BLaER1 treated with 17β-estradiol and CSF1 and Interleukin-3, amounts not matched to agents 10 nM and 100 nM (cell line): ENCODE data around the gene EXOC6B.
"Not testable (repeated sequence)": the region's sequence is repeated elsewhere in the genome, so short reads cannot be mapped to it uniquely, and the experiment has no call there.

Experiments used
- H3K27ac ChIP-seq, 11 experiments: shearing (Covaris generic); formaldehyde crosslinking; 2 replicates each; pipeline ENCODE4 v1.8.1; 2022
- H3K27me3 ChIP-seq, 11 experiments: shearing (Covaris generic); formaldehyde crosslinking; 2 replicates each; pipeline ENCODE4 v1.8.1; 2022
- H3K36me3 ChIP-seq, 11 experiments: shearing (Covaris generic); formaldehyde crosslinking; 2 replicates each; pipeline ENCODE4 v1.8.1; 2022
- H3K4me1 ChIP-seq, 10 experiments: shearing (Covaris generic); formaldehyde crosslinking; 2 replicates each; pipeline ENCODE4 v1.8.1; 2022
- H3K4me2 ChIP-seq, 11 experiments: shearing (Covaris generic); formaldehyde crosslinking; 2 replicates each; pipeline ENCODE4 v1.8.1; 2022
- H3K4me3 ChIP-seq, 10 experiments: shearing (Covaris generic); formaldehyde crosslinking; 2 replicates each; pipeline ENCODE4 v1.8.1; 2022
- H3K9ac ChIP-seq, 11 experiments: shearing (Covaris generic); formaldehyde crosslinking; 2 replicates each; pipeline ENCODE4 v1.8.1; 2022
- H3K9me3 ChIP-seq, 11 experiments: shearing (Covaris generic); formaldehyde crosslinking; replicated peaks in 1 of 11; 2 replicates each; pipeline ENCODE4 v1.8.1; 2022
- H4K20me1 ChIP-seq, 11 experiments: shearing (Covaris generic); formaldehyde crosslinking; 2 replicates each; pipeline ENCODE4 v1.8.1; 2022
- Cebpa-rat ChIP-seq, 11 experiments: shearing (Covaris generic); IDR thresholded peaks; 2 replicates each; pipeline ENCODE4 v1.8.1; 2022

Gene EXOC6B

DNA sequence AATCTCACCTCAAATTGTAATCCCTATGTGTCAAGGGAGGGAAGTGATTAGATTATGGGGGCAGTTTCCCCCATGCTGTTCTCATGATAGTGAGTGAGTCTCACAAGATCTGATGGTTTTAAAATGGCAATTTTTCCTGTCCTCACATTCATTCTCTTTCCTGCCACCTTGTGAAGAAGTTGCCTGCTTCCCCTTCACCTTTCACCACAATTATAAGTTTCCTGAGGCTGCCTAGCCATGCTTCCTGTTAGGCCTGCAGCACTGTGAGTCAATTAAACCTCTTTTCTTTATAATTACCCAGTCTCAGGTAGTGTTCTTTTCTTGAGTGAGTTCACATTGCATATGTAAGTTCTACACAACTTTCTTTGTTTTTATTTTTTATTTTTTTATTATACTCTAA, 271.5 kb downstream of the EXOC6B start:
- peaks cover 7 to 12% (median 9%) of the 10 kb centered on the region in 11 experiments; a peak in 21 of 22 replicates for H3K9me3 ChIP-seq
- H3K27me3 ChIP-seq: no peaks in the 10 kb centered on the region
- no peaks in the 10 kb centered on the region for H4K20me1 ChIP-seq
- H3K27ac ChIP-seq: no peak overlapping the region
- no peak overlapping the region for H3K4me2 ChIP-seq
- H3K36me3 ChIP-seq: peaks cover 0 to 7% (median 0%) of the 10 kb centered on the region in 11 experiments; a peak in 2 of 22 replicates
- no peak for TF ChIP-seq Cebpa-rat (IDR thresholded peaks at IDR 0.05)
- no peaks in the 10 kb centered on the region for H3K4me1 ChIP-seq
- H3K9ac ChIP-seq: no peak overlapping the region
- H3K4me3 ChIP-seq: no peak overlapping the region

DNA sequence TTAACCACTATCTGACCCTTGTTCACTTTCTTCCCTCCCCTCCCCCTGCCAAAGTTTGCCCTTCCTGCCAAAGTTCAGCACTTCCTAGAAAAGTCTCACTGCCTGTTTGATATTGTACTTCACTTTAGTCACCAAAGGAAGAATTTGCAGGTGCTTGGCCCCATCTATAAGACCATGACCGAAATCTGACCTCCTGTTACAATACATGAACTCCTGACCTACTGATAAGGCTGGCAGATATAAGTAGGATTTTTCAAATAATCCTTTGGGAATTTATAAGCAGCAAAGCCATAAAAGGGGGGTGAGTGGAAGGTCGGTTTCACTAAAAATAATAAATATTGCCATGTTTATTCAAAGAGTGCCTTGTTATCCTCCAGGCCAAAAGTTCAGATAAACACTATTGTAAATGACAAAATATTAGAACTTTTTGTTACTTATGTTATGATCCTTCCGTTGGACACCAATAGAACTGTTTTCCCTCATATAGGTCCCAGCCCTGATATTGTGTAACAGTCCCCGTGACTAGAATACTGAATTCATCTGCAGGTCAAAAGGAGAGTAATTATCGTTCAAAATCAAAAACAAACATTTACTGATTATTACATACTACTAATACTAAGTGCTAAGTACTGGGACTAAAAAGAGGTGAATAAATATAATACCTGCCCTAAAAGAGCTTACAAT, 277.6 kb downstream of the EXOC6B start:
- Histone ChIP-seq H3K9ac (no peak overlapping the region), H3K9me3 (no peaks in the 10 kb centered on the region), H3K36me3 (no peaks in the 10 kb centered on the region), H3K4me2 (no peak overlapping the region), H3K4me3 (no peak overlapping the region), H3K27me3 (no peaks in the 10 kb centered on the region), H3K27ac (no peak overlapping the region), H4K20me1 (no peaks in the 10 kb centered on the region), H3K4me1 (no peaks in the 10 kb centered on the region)
- TF ChIP-seq Cebpa-rat (IDR thresholded peaks at IDR 0.05): no peak

DNA sequence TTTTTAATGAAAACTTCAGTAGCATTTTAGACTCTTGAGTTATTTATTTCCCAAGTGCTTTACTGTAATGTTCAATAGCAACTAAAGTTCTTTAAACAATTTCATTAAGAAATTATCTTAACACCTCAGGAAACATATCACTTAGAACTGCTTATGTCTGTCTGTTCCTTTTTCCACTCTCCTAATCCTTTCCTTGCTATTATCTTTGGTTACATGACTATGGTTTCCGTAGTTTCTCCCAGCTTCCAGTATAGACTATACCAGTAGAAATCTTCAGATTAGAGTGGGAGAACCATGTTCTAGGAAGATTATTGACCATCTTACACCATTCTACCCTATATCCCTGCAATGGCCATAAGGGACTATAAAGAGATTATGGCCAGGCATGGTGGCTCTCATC, 280.0 kb downstream of the EXOC6B start:
- H3K27me3 ChIP-seq: no peaks in the 10 kb centered on the region
- H3K9ac ChIP-seq: no peak overlapping the region
- no peaks in the 10 kb centered on the region for H4K20me1 ChIP-seq
- H3K4me1 ChIP-seq: no peaks in the 10 kb centered on the region
- H3K9me3 ChIP-seq: no peaks in the 10 kb centered on the region
- no peak for TF ChIP-seq Cebpa-rat (IDR thresholded peaks at IDR 0.05)
- no peak overlapping the region for H3K4me3 ChIP-seq
- no peak overlapping the region for H3K27ac ChIP-seq
- H3K4me2 ChIP-seq: no peak overlapping the region
- H3K36me3 ChIP-seq: no peaks in the 10 kb centered on the region

DNA sequence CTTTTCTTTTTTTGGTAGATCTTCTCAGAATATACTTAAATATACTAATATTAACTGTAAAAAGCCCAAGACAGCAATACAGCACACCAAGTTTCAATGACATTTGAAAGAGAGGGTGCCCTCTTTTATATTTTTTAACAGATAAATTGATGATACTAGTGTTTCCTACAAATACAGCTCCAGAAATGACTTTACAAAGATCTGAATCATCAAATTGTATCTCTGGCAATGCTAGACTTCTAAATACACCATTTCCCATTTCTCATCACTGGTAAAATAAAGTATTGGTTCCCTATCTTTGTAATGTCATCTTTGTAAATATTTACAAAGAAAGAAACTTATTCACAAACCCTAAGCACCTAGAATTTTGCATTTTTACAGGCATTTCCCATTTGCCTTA, 281.3 kb downstream of the EXOC6B start:
- Histone ChIP-seq H3K9me3 (no peaks in the 10 kb centered on the region), H3K27ac (no peak overlapping the region), H3K36me3 (no peaks in the 10 kb centered on the region), H3K4me1 (no peaks in the 10 kb centered on the region), H3K4me2 (no peak overlapping the region), H4K20me1 (no peaks in the 10 kb centered on the region), H3K4me3 (no peak overlapping the region), H3K27me3 (no peaks in the 10 kb centered on the region), H3K9ac (no peak overlapping the region)
- TF ChIP-seq Cebpa-rat (IDR thresholded peaks at IDR 0.05): no peak

DNA sequence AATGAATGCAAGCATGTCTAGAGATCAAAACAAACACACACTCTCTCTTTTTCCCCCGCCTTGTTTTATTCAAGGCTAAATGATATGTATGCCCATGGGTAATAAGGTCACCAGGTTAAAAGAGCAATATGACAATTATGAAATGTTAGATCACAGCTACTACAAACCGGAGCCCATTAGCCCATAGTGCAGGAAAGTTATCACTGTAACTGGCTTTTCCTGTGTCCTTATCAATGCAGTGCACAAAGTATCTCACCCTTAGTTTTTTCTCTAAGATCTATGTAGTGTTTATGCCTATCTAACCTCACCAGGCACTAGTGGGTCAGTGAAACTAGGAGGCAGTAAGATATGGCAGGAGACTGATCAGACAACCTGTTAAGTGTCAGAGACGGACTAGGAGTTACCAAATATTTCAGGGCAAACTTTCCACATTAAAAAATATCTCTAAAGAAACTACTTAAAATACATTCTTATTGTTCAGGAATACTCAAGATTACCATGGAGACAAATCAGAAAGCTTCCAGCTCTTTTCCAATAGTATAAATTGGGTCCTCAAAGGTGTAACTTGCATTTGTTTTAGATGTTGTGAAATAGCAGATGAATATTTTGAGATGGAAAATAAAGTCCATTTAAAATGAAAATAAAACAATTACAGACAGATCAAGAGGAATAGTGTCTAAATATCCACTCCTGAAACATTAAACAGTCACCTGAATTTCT, 282.2 kb downstream of the EXOC6B start:
- H3K9ac ChIP-seq: no peak overlapping the region
- no peaks in the 10 kb centered on the region for H3K27me3 ChIP-seq
- no peak overlapping the region for H3K27ac ChIP-seq
- no peaks in the 10 kb centered on the region for H3K4me1 ChIP-seq
- H3K4me3 ChIP-seq: no peak overlapping the region
- no peak for TF ChIP-seq Cebpa-rat (IDR thresholded peaks at IDR 0.05)
- H3K4me2 ChIP-seq: no peak overlapping the region
- H3K36me3 ChIP-seq: no peaks in the 10 kb centered on the region
- H3K9me3 ChIP-seq: no peaks in the 10 kb centered on the region
- H4K20me1 ChIP-seq: no peaks in the 10 kb centered on the region

DNA sequence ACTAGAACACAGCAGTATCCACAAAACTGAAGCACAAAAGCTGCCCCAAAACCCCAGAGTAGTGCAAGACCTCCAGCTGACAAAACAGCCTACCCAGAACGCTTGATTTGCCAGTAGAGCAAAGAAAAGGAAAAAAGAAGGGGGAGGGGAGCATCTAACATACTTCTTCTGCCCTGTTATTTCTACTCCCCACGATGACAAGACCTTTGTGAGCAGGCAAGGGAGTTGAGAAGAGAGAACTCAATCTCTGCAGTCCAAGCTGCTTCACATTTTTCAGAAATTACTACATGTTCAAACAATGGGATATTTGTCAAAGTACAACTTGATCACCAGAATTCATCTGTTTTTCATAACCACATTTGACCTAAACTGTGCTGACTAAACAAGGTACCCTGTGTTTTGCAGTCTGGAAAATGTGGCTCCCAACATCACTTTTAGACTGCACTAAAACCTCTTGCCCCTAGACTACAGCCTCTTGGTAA, 286.7 kb downstream of the EXOC6B start:
- Histone ChIP-seq H3K4me3 (no peak overlapping the region), H3K9me3 (no peaks in the 10 kb centered on the region), H4K20me1 (no peaks in the 10 kb centered on the region), H3K27ac (no peak overlapping the region), H3K36me3 (no peaks in the 10 kb centered on the region), H3K4me2 (no peak overlapping the region), H3K27me3 (no peaks in the 10 kb centered on the region), H3K9ac (no peak overlapping the region), H3K4me1 (no peaks in the 10 kb centered on the region)
- no peak for TF ChIP-seq Cebpa-rat (IDR thresholded peaks at IDR 0.05)

DNA sequence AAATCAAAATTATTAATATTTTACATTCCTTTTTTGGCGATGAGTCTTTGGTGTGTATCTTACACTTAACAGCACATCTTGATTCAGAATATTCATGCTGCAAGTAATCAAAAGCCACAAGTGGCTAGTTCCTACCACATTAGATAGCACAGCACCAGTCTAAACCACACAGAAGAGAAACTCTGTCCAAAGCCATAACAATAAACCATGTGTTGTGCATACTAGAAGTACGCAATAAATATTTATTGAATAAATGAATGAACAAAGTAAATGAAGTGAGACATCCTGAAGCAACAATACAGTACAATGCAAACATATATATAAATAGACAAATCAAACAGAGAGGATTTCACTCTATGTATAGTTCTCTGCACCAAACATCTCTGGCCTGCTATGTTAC, 287.3 kb downstream of the EXOC6B start:
- Histone ChIP-seq H3K4me2 (no peak overlapping the region), H3K27ac (no peak overlapping the region)
- no peak for TF ChIP-seq Cebpa-rat (IDR thresholded peaks at IDR 0.05)

DNA sequence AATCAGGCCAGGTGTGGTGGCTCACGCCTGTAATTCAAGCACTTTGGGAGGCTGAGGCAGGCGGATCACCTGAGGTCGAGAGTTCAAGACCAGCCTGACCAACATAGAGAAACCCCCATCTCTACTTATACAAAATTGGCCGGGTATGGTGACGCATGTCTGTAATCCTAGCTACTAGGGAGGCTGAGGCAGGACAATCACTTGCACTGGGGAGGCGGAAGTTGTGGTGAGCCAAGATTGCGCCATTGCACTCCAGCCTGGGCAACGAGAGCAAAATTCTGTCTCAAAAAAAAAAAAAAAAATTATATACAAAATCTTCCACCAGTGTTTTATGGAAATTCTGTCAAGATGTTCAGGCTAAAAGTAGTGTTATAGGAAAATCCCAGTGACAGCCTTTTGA, 290.2 kb downstream of the EXOC6B start:
- not testable (repeated sequence) for H3K9me3 ChIP-seq, H3K4me1 ChIP-seq, H3K36me3 ChIP-seq, H3K4me3 ChIP-seq, H3K9ac ChIP-seq, H4K20me1 ChIP-seq, H3K27ac ChIP-seq, H3K27me3 ChIP-seq, H3K4me2 ChIP-seq

More for the DNA sequence above, 287.3 kb downstream of the EXOC6B start:
- no peak overlapping the region for H3K4me3 ChIP-seq
- H3K27me3 ChIP-seq: no peaks in the 10 kb centered on the region
- H4K20me1 ChIP-seq: no peaks in the 10 kb centered on the region
- H3K36me3 ChIP-seq: no peaks in the 10 kb centered on the region
- H3K9me3 ChIP-seq: no peaks in the 10 kb centered on the region
- H3K9ac ChIP-seq: no peak overlapping the region
- H3K4me1 ChIP-seq: no peaks in the 10 kb centered on the region

DNA sequence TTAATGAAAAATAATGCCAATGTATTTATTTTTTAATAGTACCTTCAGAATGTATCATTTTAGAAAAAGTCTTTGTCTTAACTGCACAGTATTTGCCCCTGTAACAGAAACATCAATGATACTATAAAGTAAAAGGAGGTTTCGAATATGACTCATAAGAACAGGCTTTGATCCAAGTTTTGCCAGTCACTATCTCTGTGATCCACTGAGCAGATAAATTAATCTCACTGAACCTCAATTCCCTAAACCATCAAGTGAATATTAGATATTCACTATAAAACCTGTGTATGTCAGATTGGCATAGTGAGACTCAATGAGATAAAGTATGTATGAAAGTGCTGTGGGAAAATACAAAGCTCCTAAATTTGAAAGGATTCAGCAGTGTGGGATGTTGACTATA, 292.1 kb downstream of the EXOC6B start:
- no peaks in the 10 kb centered on the region for H3K27me3 ChIP-seq
- no peaks in the 10 kb centered on the region for H3K4me1 ChIP-seq
- no peaks in the 10 kb centered on the region for H4K20me1 ChIP-seq
- H3K4me2 ChIP-seq: no peak overlapping the region
- no peak for TF ChIP-seq Cebpa-rat (IDR thresholded peaks at IDR 0.05)
- H3K36me3 ChIP-seq: no peaks in the 10 kb centered on the region
- no peak overlapping the region for H3K9ac ChIP-seq
- no peaks in the 10 kb centered on the region for H3K9me3 ChIP-seq
- H3K27ac ChIP-seq: no peak overlapping the region
- H3K4me3 ChIP-seq: no peak overlapping the region

DNA sequence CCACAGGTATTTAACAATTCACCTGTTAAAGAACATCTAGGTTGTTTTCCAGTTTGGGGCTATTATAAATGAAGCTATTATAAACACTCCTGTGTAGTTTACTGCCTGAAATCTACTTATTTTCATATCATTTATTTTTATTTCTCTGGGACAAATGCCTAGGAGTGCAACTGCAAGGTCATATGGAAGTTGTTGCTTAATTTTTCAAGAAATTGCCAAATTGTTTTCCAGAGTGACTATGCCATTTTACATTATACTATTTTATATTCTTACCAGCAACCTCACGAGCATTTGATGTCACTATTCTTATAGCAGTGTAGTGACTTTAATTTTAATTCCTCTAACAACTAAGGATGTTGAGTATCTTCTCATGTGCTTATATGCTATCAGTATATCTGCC, 298.4 kb downstream of the EXOC6B start:
- H3K9me3 ChIP-seq: no peaks in the 10 kb centered on the region
- H3K27ac ChIP-seq: no peak overlapping the region
- no peak overlapping the region for H3K4me2 ChIP-seq
- H3K36me3 ChIP-seq: no peaks in the 10 kb centered on the region
- no peaks in the 10 kb centered on the region for H4K20me1 ChIP-seq
- H3K27me3 ChIP-seq: no peaks in the 10 kb centered on the region
- H3K9ac ChIP-seq: no peak overlapping the region
- H3K4me1 ChIP-seq: no peaks in the 10 kb centered on the region
- H3K4me3 ChIP-seq: no peak overlapping the region
- TF ChIP-seq Cebpa-rat (IDR thresholded peaks at IDR 0.05): no peak
